ENCODE results near the gene PPP1R36. TPM values are rescaled to one million over a fixed set of nuclear protein-coding genes. Genes with fewer than 3 reads are reported as not detected.

PPP1R36 gene
- total and polyA plus RNA-seq, 2 of the 13 experiments (the other 11 are each of a cell fraction or from before 2014, with no cell fraction given), result 0.11 to 0.17 TPM

DNA sequence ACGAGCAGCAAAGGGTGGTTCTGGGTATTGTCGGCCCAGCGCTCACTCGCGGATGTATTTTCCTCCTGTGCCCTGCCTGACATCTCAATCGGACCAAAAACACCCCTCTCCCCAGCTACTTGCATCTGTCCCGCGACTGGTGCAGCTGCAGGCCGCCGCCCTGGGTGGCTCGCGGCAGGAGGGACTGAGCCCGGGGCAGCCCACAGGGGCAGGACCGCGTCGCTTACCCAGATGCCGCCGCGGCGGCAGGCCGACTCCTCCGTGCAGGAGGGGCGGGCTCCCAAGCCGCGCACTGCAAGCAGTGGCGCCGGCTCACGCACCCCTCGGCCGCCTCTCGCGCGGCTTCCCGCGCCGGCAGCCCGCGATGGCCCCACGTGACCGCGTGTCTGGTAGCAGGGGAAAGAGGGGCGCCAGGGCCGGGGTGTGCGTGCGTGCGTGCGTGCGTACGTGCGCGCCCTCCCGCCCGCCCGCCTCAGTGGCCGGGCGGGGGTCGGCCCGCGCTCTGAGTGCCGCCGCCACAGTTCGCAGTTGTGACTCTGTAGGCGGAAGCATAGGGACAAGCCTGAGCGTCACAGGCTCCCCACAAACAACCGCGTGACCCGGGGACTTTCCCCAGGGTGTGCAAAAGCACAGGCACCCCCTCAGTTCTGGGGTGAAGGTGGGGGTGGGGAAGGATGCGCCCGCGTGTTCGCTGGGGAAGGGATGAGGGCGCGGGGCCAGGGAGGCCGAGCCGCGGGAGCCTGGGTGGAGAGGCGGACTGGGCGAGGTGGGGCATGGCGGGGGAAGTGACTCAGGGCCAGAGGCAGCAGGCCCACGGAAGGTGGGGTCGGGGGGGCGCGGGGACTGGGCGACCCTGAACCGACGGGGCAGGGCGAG, 46.1 kb upstream of the PPP1R36 start, which contains the start of gene ZBTB25 (continued):
- TF ChIP-seq PCBP1 (IDR thresholded peaks at IDR 0.05; ENCODE audit: borderline replicate concordance, low read depth, low read length), result peak; percentile 72; the same call in 1 of the 2 replicates
- 0 out of 2 replicates have a peak, but pooled peaks have one; percentile 39 for TF ChIP-seq ZNF629 (CRISPR knock-in tag; conservative IDR thresholded peaks at IDR 0.05)
- TF ChIP-seq ZNF160 (CRISPR knock-in tag; IDR thresholded peaks at IDR 0.05), result peak; percentile 37
- no peak for TF ChIP-seq ZNF704 (CRISPR knock-in tag; IDR thresholded peaks at IDR 0.05; ENCODE audit: borderline replicate concordance)
- TF ChIP-seq, protein P1, sequence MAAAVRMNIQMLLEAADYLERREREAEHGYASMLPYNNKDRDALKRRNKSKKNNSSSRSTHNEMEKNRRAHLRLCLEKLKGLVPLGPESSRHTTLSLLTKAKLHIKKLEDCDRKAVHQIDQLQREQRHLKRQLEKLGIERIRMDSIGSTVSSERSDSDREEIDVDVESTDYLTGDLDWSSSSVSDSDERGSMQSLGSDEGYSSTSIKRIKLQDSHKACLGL (CRISPR knock-in tag; IDR thresholded peaks at IDR 0.05), result peak; percentile 50
- 0 out of 2 replicates have a peak, but pooled peaks have one; percentile 25 for TF ChIP-seq WIZ (CRISPR knock-in tag; IDR thresholded peaks at IDR 0.05)
- peak; percentile 53; the same call in 1 of the 2 replicates for TF ChIP-seq ZNF232 (CRISPR knock-in tag; IDR thresholded peaks at IDR 0.05; ENCODE audit: borderline replicate concordance)
- TF ChIP-seq SAP130 (CRISPR knock-in tag; IDR thresholded peaks at IDR 0.05; ENCODE audit: low read depth), result peak; percentile 60
- TF ChIP-seq KLF9 (CRISPR knock-in tag; IDR thresholded peaks at IDR 0.05; ENCODE audit: low read depth), result no peak
- TF ChIP-seq MLX (CRISPR knock-in tag; IDR thresholded peaks at IDR 0.05), result peak; percentile 12; the same call in 1 of the 2 replicates
- TF ChIP-seq SYNCRIP (IDR thresholded peaks at IDR 0.05; ENCODE audit: insufficient read depth, low read depth, low read length), result no peak
- TF ChIP-seq, protein P2, sequence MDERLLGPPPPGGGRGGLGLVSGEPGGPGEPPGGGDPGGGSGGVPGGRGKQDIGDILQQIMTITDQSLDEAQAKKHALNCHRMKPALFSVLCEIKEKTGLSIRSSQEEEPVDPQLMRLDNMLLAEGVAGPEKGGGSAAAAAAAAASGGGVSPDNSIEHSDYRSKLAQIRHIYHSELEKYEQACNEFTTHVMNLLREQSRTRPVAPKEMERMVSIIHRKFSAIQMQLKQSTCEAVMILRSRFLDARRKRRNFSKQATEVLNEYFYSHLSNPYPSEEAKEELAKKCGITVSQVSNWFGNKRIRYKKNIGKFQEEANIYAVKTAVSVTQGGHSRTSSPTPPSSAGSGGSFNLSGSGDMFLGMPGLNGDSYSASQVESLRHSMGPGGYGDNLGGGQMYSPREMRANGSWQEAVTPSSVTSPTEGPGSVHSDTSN (CRISPR knock-in tag; IDR thresholded peaks at IDR 0.05), result no peak
- TF ChIP-seq AGO2 (optimal IDR thresholded peaks at IDR 0.05; ENCODE audit: low read depth, low read length), result peak; percentile 60
- no peak for TF ChIP-seq KDM6A (CRISPR knock-in tag; IDR thresholded peaks at IDR 0.05; ENCODE audit: low read depth)
- peak; percentile 62 for TF ChIP-seq HNRNPLL (IDR thresholded peaks at IDR 0.05; ENCODE audit: low read depth, low read length, poor library complexity, severe bottlenecking)
- TF ChIP-seq ARNTL (CRISPR knock-in tag; IDR thresholded peaks at IDR 0.05), result peak; percentile 90
- no peak for TF ChIP-seq ESRRA (CRISPR knock-in tag; IDR thresholded peaks at IDR 0.05; ENCODE audit: low read depth)
- TF ChIP-seq TARDBP (CRISPR knock-in tag; IDR thresholded peaks at IDR 0.05), result peak; percentile 86; the same call in 1 of the 2 replicates
- no peak for TF ChIP-seq FOXP1 (IDR thresholded peaks at IDR 0.05)
- 0 out of 2 replicates have a peak, but pooled peaks have one; percentile 11 for TF ChIP-seq FOXP1 (CRISPR knock-in tag; IDR thresholded peaks at IDR 0.05)
- peak; percentile 61; the same call in 1 of the 2 replicates for TF ChIP-seq ZNF547 (CRISPR knock-in tag; IDR thresholded peaks at IDR 0.05)
- TF ChIP-seq XRCC5 (optimal IDR thresholded peaks at IDR 0.05; ENCODE audit: low read length), result peak; percentile 14
- TF ChIP-seq, protein P3, sequence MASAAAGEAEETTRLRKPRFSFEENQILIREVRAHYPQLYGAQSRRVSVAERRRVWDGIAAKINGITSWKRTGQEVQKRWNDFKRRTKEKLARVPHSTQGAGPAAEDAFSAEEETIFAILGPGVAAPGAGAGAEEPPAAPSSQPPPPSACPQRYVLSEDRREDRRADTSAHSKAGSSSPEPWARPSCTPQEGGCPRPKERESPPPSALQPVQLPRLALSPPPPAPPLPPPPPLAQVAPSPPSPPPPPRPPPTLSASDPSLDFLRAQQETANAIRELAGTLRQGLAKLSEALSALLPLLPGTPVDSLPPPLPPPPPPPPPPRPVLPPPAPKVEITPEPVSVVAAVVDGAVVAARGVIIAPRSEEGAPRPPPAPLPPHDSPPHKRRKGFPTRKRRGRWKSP (CRISPR knock-in tag; IDR thresholded peaks at IDR 0.05), result 0 out of 2 replicates have a peak, but pooled peaks have one; percentile 34
- peak; percentile 34 for TF ChIP-seq SP2 (CRISPR knock-in tag; IDR thresholded peaks at IDR 0.05)
- TF ChIP-seq CBX1 (IDR thresholded peaks at IDR 0.05; ENCODE audit: low read depth), result peak; percentile 32
- no peak for TF ChIP-seq ZNF382 (CRISPR knock-in tag; IDR thresholded peaks at IDR 0.05; ENCODE audit: borderline replicate concordance)
- TF ChIP-seq NRL (CRISPR knock-in tag; IDR thresholded peaks at IDR 0.05; ENCODE audit: borderline replicate concordance), result 0 out of 2 replicates have a peak, but pooled peaks have one; percentile 9

Data from HepG2 (cell line).